T-helper 9 cell (primary cell): ENCODE measurements around the gene FBLL1.
A peak's percentile ranks its signal among the peaks of the same experiment; 100 is the strongest.
"Not testable (repeated sequence)": the region's sequence is repeated elsewhere in the genome, so short reads cannot be mapped to it uniquely, and the experiment has no call there.

Source experiments
- DNase-seq: peaks from one replicate; pipeline ENCODE4 v3.0.0-alpha.2; 2020

Gene FBLL1

DNA sequence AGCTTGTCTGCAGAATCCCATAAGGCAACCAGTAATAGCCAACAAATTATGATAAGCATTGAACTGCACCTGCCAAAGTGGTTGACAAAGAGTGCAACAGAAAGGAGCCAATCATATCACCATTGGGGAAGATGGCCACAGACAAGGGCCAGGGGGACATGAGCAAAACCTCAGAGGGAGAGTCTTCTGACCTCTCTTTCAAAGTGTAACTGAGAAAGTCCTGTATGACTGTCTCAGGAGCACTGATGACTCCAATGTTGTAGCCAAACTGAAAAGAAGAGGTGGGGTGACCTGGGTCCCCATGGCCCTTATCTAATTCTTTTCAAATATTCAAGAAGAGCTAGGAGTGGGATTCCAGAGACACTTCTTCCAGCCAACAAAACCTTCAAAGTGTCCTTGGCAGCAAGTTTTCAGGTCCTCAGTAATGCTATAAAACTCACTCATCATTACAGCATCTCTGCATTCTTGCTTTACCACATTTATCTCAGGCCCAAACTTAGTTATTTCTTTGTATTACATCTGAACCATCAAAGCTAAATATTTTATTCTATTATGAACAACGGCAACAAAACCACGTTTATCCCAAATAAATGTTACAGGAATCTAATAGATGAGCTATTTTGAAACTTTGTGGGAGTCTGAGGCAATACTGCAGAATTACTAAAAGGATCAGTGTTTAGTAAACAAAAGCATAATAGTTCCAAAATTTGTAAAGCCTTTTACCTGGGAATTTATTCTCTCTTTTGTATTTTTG, 24.4 kb downstream of the FBLL1 start:
- DNase-seq, result no peak

GRCh38 chr5:168557389-168557788, 28.3 kb downstream of the FBLL1 start:
- DNase-seq, result no peak

DNA sequence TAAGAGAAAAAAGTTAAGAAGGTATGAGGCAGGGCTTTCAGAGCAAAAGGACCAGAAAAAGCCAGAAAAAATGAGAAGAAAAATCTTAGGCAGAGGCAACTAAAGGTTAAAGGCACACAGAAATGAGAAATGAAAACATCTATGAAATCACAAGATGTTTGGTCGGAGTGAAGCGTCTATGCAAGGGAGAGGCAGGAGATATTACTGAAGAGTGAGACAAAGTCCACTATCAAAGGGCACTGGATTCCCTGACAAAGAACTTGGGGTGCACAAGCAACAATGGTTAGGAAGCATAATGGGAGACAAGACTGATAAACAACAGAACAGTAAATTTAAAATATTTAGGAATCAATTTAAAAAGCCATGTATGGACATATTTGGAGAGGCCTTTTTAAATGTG, 33.2 kb downstream of the FBLL1 start:
- DNase-seq, result no peak

DNA sequence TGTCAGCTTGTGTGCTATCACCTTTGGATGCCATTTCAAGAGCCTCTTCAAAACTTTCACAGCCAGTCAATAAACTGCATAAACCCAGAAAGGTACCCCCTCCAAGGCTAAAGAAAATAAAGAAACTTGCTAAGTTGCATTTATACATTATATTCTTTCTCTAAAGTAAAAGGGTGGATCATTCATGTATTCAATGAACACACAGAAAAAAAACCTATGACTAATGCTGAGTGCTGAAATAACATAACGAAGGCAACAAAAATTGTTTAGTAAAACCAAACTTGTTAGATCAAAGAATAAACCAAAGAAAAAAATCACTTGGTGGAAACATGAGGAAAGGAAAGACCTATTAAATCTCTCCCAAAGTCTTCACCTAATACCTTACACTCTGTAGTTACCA, 34.9 kb downstream of the FBLL1 start:
- DNase-seq, result no peak

DNA sequence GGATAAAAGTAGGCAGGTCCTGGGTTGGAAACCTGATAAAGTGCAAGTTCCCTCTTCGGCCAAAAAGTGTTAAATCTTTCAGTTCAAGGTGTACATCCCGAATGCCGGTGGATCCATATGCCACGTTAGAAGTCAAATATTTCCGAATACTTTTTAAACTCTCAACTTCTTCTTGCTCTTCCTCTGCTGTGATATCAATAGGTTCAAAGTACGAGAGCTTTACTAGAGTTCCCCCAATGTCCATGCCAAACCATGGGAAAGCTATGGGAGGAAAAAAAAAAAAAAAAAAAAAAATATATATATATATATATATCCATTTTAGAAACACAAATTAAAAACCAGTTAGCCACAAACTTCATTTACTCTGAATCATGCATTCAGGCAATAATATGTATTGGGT, 39.6 kb downstream of the FBLL1 start:
- no peak for DNase-seq

GRCh38 chr5:168570490-168571328, 41.6 kb downstream of the FBLL1 start:
- DNase-seq, result no peak

DNA sequence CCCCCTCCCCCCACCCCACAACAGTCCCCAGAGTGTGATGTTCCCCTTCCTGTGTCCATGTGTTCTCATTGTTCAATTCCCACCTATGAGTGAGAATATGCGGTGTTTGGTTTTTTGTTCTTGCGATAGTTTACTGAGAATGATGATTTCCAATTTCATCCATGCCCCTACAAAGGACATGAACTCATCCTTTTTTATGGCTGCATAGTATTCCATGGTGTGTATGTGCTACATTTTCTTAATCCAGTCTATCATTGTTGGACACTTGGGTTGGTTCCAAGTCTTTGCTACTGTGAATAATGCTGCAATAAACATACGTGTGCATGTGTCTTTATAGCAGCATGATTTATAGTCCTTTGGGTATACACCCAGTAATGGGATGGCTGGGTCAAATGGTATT, 44.6 kb downstream of the FBLL1 start:
- not testable (repeated sequence) for DNase-seq

DNA sequence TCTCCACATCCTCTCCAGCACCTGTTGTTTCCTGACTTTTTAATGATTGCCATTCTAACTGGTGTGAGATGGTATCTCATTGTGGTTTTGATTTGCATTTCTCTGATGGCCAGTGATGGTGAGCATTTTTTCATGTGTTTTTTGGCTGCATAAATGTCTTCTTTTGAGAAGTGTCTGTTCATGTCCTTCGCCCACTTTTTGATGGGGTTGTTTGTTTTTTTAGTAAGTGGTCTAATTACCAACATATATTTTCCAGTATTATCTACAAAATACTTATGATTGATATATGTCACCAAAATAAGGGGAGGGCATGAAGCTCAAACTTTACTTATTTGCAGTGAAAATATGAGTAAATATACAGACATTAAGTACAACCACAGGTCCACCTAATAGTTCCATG, 45.1 kb downstream of the FBLL1 start:
- not testable (repeated sequence) for DNase-seq

GRCh38 chr5:168575391-168576372, 46.6 kb downstream of the FBLL1 start:
- DNase-seq, result no peak

- no peak for DNase-seq
These were observed 48.9 kb downstream of the FBLL1 start for GRCh38 chr5:168578006-168578405.

- DNase-seq, result no peak
These were observed 49.7 kb downstream of the FBLL1 start, which contains the start of gene PANK3 for GRCh38 chr5:168578538-168579487. PANK3 (minus strand) TSS chr5:168579368; CDS start chr5:168579283, 85 bp downstream.

DNA sequence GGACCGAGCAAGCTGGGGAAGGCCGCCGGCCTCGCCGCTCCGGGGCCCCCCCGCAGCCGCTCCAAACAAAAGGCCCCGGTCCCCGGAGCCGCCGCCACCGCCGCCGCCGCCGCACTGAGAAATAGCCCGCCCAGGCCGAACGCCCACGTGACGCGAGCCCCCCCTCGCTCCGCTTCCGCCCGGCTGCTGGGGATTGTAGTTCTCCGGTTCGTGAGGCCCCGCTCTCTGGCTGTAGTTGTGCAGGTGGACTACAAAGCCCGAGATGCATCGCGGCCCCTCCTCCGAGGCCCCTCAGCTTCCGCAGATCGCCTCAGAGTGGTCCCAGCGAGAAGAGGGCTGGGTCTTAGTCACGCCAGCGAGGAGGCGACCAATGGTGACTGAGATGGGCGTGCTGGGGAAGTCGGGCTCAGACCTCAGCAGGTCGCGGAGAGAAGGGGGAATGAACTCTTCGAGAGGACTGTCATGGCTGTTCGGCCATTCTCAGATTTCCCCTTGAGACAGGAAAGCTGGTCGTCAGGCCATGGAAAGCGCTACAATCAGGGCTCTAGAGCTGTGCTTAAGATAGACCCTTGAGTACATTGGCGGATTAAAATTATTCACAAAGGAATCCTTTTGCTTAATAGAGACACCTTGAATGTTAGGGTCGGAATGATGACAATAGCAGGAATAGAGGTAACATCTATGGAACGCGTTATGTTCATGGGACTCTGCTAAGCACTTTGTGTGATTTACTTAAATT, 50.6 kb downstream of the FBLL1 start:
- DNase-seq, result peak; percentile 95

GRCh38 chr5:168580227-168580508, 51.1 kb downstream of the FBLL1 start:
- DNase-seq, result no peak
